ENCODE results near the gene ANGPTL5. TPM values are rescaled to one million over a fixed set of nuclear protein-coding genes. Genes with fewer than 3 reads are reported as not detected.
A peak's percentile ranks its signal among the peaks of the same experiment; 100 is the strongest.

The ANGPTL5 gene
- polyA plus RNA-seq, 1 experiment, result not detected

- Histone ChIP-seq H3K9me3 (ENCODE audit: control insufficient read depth, insufficient read depth, low read length) (no peaks in the 10 kb centered on the region), H3K27me3 (ENCODE audit: control insufficient read depth, insufficient read depth, low read length) (no peaks in the 10 kb centered on the region), H3K4me3 (ENCODE audit: low read depth, low read length) (no peak overlapping the region), H3K27ac (ENCODE audit: low read depth, low read length) (no peak overlapping the region)
- POLR2A ChIA-PET, result no interaction called here
- TF ChIP-seq CTCF (IDR thresholded peaks at IDR 0.05; ENCODE audit: low read depth, low read length), result peak; percentile 54
- DNase-seq (ENCODE audit: low read depth, low spot score), result no peak
- CTCF ChIA-PET, result interaction anchor here (0.6 to 3.9 kb wide), 20 partner anchors 10 to 1073 kb away, joined by 3 to 62 read pairs (median 4); partner anchors contain the start of gene CEP126
These were observed 36.1 kb downstream of the ANGPTL5 start for GRCh38 chr11:101880222-101880621.

- POLR2A ChIA-PET, result no interaction called here
- Histone ChIP-seq H3K27me3 (ENCODE audit: control insufficient read depth, insufficient read depth, low read length) (no peaks in the 10 kb centered on the region), H3K9me3 (ENCODE audit: control insufficient read depth, insufficient read depth, low read length) (no peaks in the 10 kb centered on the region), H3K27ac (ENCODE audit: low read depth, low read length) (no peak overlapping the region), H3K4me3 (ENCODE audit: low read depth, low read length) (no peak overlapping the region)
- no peak for DNase-seq (ENCODE audit: low read depth, low spot score)
- no peak for TF ChIP-seq CTCF (IDR thresholded peaks at IDR 0.05; ENCODE audit: low read depth, low read length)
- CTCF ChIA-PET, result interaction anchor here (7.8 kb wide), 1 partner anchor 11 kb away, joined by 58 read pairs; no protein-coding TSS in a partner anchor
These were observed 44.0 kb downstream of the ANGPTL5 start for GRCh38 chr11:101872171-101872882.

- CTCF ChIA-PET, result interaction anchor here (0.5 to 7.8 kb wide), 5 partner anchors 9 to 414 kb away, joined by 3 to 58 read pairs (median 4); no protein-coding TSS in a partner anchor
These were observed 45.8 kb downstream of the ANGPTL5 start for GRCh38 chr11:101870510-101870909.

DNA sequence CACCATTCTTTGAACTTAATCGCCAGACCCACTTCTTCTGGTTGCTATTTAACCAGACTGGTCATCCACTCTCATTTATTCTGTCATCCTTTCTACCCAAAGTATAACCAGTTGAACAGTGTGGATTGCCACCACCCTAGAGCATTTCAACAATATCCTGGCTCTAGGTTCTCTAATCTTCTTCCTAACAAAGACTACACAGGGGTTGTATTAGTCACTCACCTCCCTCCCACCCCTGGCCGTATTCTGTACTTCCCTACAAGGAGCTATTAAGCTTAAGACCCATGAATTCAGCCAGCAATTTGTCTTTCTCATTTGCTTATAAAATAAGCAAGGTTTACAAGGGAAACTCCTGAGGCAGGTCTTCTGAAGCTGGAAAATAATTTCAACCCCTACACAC is 48.4 kb downstream of the ANGPTL5 start:
- Histone ChIP-seq H3K27me3 (ENCODE audit: control insufficient read depth, insufficient read depth, low read length) (no peaks in the 10 kb centered on the region), H3K9me3 (ENCODE audit: control insufficient read depth, insufficient read depth, low read length) (no peaks in the 10 kb centered on the region), H3K4me3 (ENCODE audit: low read depth, low read length) (no peak overlapping the region), H3K27ac (ENCODE audit: low read depth, low read length) (no peak overlapping the region)
- ChIA-PET CTCF (interaction anchor here (1.4 to 3.7 kb wide), 2 partner anchors 106 to 139 kb away, joined by 4 to 22 read pairs; no protein-coding TSS in a partner anchor), POLR2A (no interaction called here)
- TF ChIP-seq CTCF (IDR thresholded peaks at IDR 0.05; ENCODE audit: low read depth, low read length), result no peak
- DNase-seq (ENCODE audit: low read depth, low spot score), result no peak

More at GRCh38 chr11:101870510-101870909, 45.8 kb downstream of the ANGPTL5 start:
- Histone ChIP-seq H3K27me3 (ENCODE audit: control insufficient read depth, insufficient read depth, low read length) (no peaks in the 10 kb centered on the region), H3K9me3 (ENCODE audit: control insufficient read depth, insufficient read depth, low read length) (no peaks in the 10 kb centered on the region), H3K27ac (ENCODE audit: low read depth, low read length) (no peak overlapping the region), H3K4me3 (ENCODE audit: low read depth, low read length) (no peak overlapping the region)
- DNase-seq (ENCODE audit: low read depth, low spot score), result no peak
- 0 out of 2 replicates have a peak, but pooled peaks have one; percentile 12 for TF ChIP-seq CTCF (IDR thresholded peaks at IDR 0.05; ENCODE audit: low read depth, low read length)
- POLR2A ChIA-PET, result no interaction called here
